Activated CD8-positive, alpha-beta T cell treated with anti-CD3 and anti-CD28 coated beads for 36 hours (primary cell): Measurements from ENCODE around the gene GUCA2B. TPM values are rescaled to one million over a fixed set of nuclear protein-coding genes. Genes with fewer than 3 reads are reported as not detected.

Experiments
- ATAC-seq: fragments of 200-7000 bp; cut with Tn5 transposase; one replicate; pipeline ENCODE4 v1.10.0; 2021; ENCODE audit warnings: mild to moderate bottlenecking, moderate library complexity
- CTCF ChIA-PET: fragments of 350-600 bp; sonication (Branson Sonifier 250); formaldehyde crosslinking; loops from one replicate; lab custom pipeline; 2021; ENCODE audit warnings: antibody characterized with exemption; lab: Charles Lee
- POLR2A ChIA-PET: fragments of 350-600 bp; sonication (Branson Sonifier 250); formaldehyde crosslinking; loops from one replicate; lab custom pipeline; 2021; ENCODE audit warnings: antibody characterized with exemption; lab: Charles Lee
- DNase-seq: peaks from one replicate; pipeline ENCODE4 v3.0.0-alpha.2; 2020
- H3K27ac Mint-ChIP-seq: one replicate; pipeline ENCODE4 v1.8.0; 2021; ENCODE audit warnings: mild to moderate bottlenecking, mixed read lengths
- H3K27me3 Mint-ChIP-seq: one replicate; pipeline ENCODE4 v1.8.0; 2021; ENCODE audit warnings: mixed read lengths
- H3K36me3 Mint-ChIP-seq: one replicate; pipeline ENCODE4 v1.8.0; 2021; ENCODE audit warnings: low read depth, mixed read lengths
- H3K4me1 Mint-ChIP-seq: one replicate; pipeline ENCODE4 v1.8.0; 2021; ENCODE audit warnings: low read depth, mixed read lengths
- H3K4me3 Mint-ChIP-seq: one replicate; pipeline ENCODE4 v1.8.0; 2021; ENCODE audit warnings: mild to moderate bottlenecking, moderate library complexity, mixed read lengths
- H3K9me3 Mint-ChIP-seq: one replicate; pipeline ENCODE4 v1.8.0; 2021; ENCODE audit warnings: mixed read lengths
- intact Hi-C: fragments of 100-400 bp; cut with micrococcal nuclease; formaldehyde crosslinking; loops from one replicate; pipeline ENCODE4 v1.10.0; 2022
- total RNA-seq, 2 experiments: library from RNA; stranded (reverse); gene quantifications; one replicate each; pipeline ENCODE4 v1.2.3, GENCODE V29; 2021
- TF ChIP-seq, protein P1 (sequence below): fragments of 200-600 bp; IDR thresholded peaks from one replicate; pipeline ENCODE4 v1.8.0; 2022; ENCODE audit warnings: antibody characterized with exemption, mild to moderate bottlenecking

GUCA2B gene
- total RNA-seq, 2 experiments from 2014 or later = not detected

DNA sequence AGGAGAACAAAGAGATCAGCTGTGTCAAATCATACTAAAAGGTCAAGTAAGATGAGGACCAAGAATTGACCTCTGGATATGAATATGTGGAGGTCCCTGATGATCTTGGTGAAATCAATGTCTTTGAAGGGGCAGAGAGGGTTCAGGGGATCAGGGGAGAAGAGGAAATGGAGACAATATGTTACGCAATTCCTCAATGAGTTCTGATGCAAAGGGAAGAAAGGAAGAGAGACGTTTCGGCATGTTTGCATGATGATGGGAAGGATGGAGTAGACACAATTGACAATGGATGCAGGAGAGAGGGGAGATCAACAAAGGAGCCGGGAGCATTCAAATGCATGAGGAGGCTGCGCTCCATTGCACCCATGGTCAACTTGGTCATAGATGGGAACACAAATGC is 36.0 kb upstream of the GUCA2B start:
- DNase-seq (no peak), ATAC-seq (no peak)
- Mint-ChIP-seq H3K27ac (no peak overlapping the region), H3K9me3 (peaks cover 2% of the 10 kb centered on the region), H3K27me3 (peaks cover 17% of the 10 kb centered on the region), H3K4me1 (no peaks in the 10 kb centered on the region), H3K4me3 (no peak overlapping the region), H3K36me3 (no peaks in the 10 kb centered on the region)
- TF ChIP-seq, protein P1, sequence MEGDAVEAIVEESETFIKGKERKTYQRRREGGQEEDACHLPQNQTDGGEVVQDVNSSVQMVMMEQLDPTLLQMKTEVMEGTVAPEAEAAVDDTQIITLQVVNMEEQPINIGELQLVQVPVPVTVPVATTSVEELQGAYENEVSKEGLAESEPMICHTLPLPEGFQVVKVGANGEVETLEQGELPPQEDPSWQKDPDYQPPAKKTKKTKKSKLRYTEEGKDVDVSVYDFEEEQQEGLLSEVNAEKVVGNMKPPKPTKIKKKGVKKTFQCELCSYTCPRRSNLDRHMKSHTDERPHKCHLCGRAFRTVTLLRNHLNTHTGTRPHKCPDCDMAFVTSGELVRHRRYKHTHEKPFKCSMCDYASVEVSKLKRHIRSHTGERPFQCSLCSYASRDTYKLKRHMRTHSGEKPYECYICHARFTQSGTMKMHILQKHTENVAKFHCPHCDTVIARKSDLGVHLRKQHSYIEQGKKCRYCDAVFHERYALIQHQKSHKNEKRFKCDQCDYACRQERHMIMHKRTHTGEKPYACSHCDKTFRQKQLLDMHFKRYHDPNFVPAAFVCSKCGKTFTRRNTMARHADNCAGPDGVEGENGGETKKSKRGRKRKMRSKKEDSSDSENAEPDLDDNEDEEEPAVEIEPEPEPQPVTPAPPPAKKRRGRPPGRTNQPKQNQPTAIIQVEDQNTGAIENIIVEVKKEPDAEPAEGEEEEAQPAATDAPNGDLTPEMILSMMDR = no peak
- intact Hi-C loops = no loop called here
- CTCF ChIA-PET = interaction anchor here (1.9 kb wide), 1 partner anchor 57 kb away, joined by 5 read pairs; no protein-coding TSS in a partner anchor
- POLR2A ChIA-PET = no interaction called here

DNA sequence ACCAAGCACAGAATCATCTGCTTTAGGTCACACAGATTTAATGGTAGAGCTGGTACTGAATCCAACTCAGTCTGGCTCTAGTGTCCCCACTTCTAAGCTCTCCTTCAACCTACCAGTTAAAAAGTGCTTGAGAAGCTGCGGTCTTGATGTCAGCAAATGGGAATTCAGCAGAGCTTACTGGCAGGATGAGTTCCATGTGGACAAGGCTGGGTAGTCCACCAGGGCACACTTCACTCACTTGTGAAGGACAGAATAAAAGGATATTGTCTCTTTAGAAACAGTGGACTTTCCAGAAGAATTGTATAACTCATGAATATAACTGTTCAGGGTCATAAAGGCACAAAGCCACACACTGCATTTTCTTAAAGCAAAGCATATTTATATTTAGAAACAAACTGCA is 35.1 kb upstream of the GUCA2B start:
- ATAC-seq (no peak), DNase-seq (no peak)
- intact Hi-C loops = no loop called here
- ChIA-PET POLR2A (no interaction called here), CTCF (interaction anchor here (1.9 kb wide), 1 partner anchor 56 kb away, joined by 5 read pairs; no protein-coding TSS in a partner anchor)
- H3K4me1 Mint-ChIP-seq = no peaks in the 10 kb centered on the region
- H3K27me3 Mint-ChIP-seq = peaks cover 19% of the 10 kb centered on the region
- no peak overlapping the region for H3K4me3 Mint-ChIP-seq
- H3K27ac Mint-ChIP-seq = no peak overlapping the region
- TF ChIP-seq, protein P1 = no peak
- H3K36me3 Mint-ChIP-seq = no peaks in the 10 kb centered on the region
- peaks cover 2% of the 10 kb centered on the region for H3K9me3 Mint-ChIP-seq

GRCh38 chr1:42122408-42122807 is 30.8 kb upstream of the GUCA2B start:
- CTCF ChIA-PET = no interaction called here
- no peak for ATAC-seq
- no peaks in the 10 kb centered on the region for H3K4me1 Mint-ChIP-seq
- no peak overlapping the region for H3K27ac Mint-ChIP-seq
- H3K27me3 Mint-ChIP-seq = peaks cover 5% of the 10 kb centered on the region
- peaks cover 2% of the 10 kb centered on the region for H3K9me3 Mint-ChIP-seq
- TF ChIP-seq, protein P1 = no peak
- no peaks in the 10 kb centered on the region for H3K36me3 Mint-ChIP-seq
- no peak for DNase-seq
- intact Hi-C loops = no loop called here
- POLR2A ChIA-PET = no interaction called here
- no peak overlapping the region for H3K4me3 Mint-ChIP-seq

- peaks cover 4% of the 10 kb centered on the region for H3K27me3 Mint-ChIP-seq
- no peak for DNase-seq
- H3K27ac Mint-ChIP-seq = no peak overlapping the region
- CTCF ChIA-PET = interaction anchor here (1.0 kb wide), 1 partner anchor 18 kb away, joined by 4 read pairs; no protein-coding TSS in a partner anchor
- peaks cover 2% of the 10 kb centered on the region for H3K9me3 Mint-ChIP-seq
- no peaks in the 10 kb centered on the region for H3K4me1 Mint-ChIP-seq
- POLR2A ChIA-PET = no interaction called here
- intact Hi-C loops = no loop called here
- no peak for ATAC-seq
- no peaks in the 10 kb centered on the region for H3K36me3 Mint-ChIP-seq
- TF ChIP-seq, protein P1 = no peak
- H3K4me3 Mint-ChIP-seq = no peak overlapping the region
Measured at GRCh38 chr1:42125552-42125951, 27.7 kb upstream of the GUCA2B start.

DNA sequence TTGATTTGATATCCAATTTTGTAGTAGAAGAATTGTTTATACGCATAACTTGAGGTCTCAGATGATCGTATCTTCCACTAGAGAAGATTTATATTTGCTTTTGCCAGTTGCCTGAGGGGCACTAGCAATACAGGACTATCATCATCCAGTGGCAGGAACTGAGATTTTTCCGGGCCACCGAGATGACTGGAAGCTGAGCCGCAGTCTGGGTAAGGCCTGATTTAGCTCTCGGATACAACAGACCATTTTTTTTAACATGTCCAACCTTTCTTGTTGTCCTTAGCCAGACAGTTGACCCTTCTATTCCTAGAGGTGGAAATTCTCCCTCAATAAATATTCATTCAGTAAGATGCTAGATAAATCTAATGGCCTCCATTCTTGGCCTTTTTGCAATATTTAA is 25.4 kb upstream of the GUCA2B start:
- no peaks in the 10 kb centered on the region for H3K36me3 Mint-ChIP-seq
- DNase-seq = no peak
- H3K4me3 Mint-ChIP-seq = no peak overlapping the region
- no peak for ATAC-seq
- no peak overlapping the region for H3K27ac Mint-ChIP-seq
- TF ChIP-seq, protein P1 = no peak
- no peaks in the 10 kb centered on the region for H3K4me1 Mint-ChIP-seq
- ChIA-PET CTCF (interaction anchor here (1.4 to 1.5 kb wide), 2 partner anchors 46 to 553 kb away, joined by 3 to 4 read pairs; no protein-coding TSS in a partner anchor), POLR2A (interaction anchor here (0.9 kb wide), 1 partner anchor 21 kb away, joined by 3 read pairs; no protein-coding TSS in a partner anchor)
- H3K27me3 Mint-ChIP-seq = no peaks in the 10 kb centered on the region
- intact Hi-C loops = no loop called here
- H3K9me3 Mint-ChIP-seq = no peaks in the 10 kb centered on the region
